ENCODE data around the gene MAPK4. TPM values are rescaled to one million over a fixed set of nuclear protein-coding genes. Genes with fewer than 3 reads are reported as not detected.

The MAPK4 gene
- total and polyA plus RNA-seq, 7 donors, result 0.60 to 16.1 (median 8.8) TPM; not detected in 1

- WGBS, 2 donors, result 85 to 90% methylated on average over 3 of the region's 3 CpGs
- DNase-seq, result no peak
- H3K27ac ChIP-seq, result no peak overlapping the region
- no peaks in the 10 kb centered on the region for H3K4me1 ChIP-seq
- TF ChIP-seq POLR2AphosphoS5 (IDR thresholded peaks at IDR 0.05) (no peak), CTCF (IDR thresholded peaks at IDR 0.05) (no peak), POLR2A (IDR thresholded peaks at IDR 0.05) (no peak), EP300 (IDR thresholded peaks at IDR 0.05) (no peak)
- H3K4me3 ChIP-seq, result no peak overlapping the region
- H3K27me3 ChIP-seq, result no peaks in the 10 kb centered on the region
- no peaks in the 10 kb centered on the region for H3K36me3 ChIP-seq
- intact Hi-C loops (cut with DNase I), result no loop called here
- no peaks in the 10 kb centered on the region for H3K9me3 ChIP-seq
These were observed 111.5 kb downstream of the MAPK4 start for GRCh38 chr18:50671376-50671775.

GRCh38 chr18:50674307-50674980 lies 114.6 kb downstream of the MAPK4 start:
- no peak for DNase-seq
- no peak overlapping the region for H3K27ac ChIP-seq
- H3K4me3 ChIP-seq, result no peak overlapping the region
- H3K36me3 ChIP-seq, result no peaks in the 10 kb centered on the region
- intact Hi-C loops (cut with DNase I), result no loop called here
- no peaks in the 10 kb centered on the region for H3K27me3 ChIP-seq
- no peak for TF ChIP-seq POLR2AphosphoS5 (IDR thresholded peaks at IDR 0.05)
- no peak for TF ChIP-seq POLR2A (IDR thresholded peaks at IDR 0.05)
- TF ChIP-seq EP300 (IDR thresholded peaks at IDR 0.05), result no peak
- TF ChIP-seq CTCF (IDR thresholded peaks at IDR 0.05), result no peak
- H3K9me3 ChIP-seq, result no peaks in the 10 kb centered on the region
- H3K4me1 ChIP-seq, result no peaks in the 10 kb centered on the region
- 76 to 79% methylated on average over 10 of the region's 10 CpGs for WGBS, 2 donors

GRCh38 chr18:50675043-50675442 lies 115.2 kb downstream of the MAPK4 start:
- DNase-seq, result no peak
- intact Hi-C loops (cut with DNase I), result no loop called here

GRCh38 chr18:50678651-50679050 lies 118.8 kb downstream of the MAPK4 start:
- H3K27me3 ChIP-seq, result no peaks in the 10 kb centered on the region
- intact Hi-C loops (cut with DNase I), result no loop called here
- DNase-seq, result no peak
- no peaks in the 10 kb centered on the region for H3K36me3 ChIP-seq
- TF ChIP-seq POLR2A (IDR thresholded peaks at IDR 0.05), result no peak
- no peak for TF ChIP-seq POLR2AphosphoS5 (IDR thresholded peaks at IDR 0.05)
- TF ChIP-seq CTCF (IDR thresholded peaks at IDR 0.05), result no peak
- no peaks in the 10 kb centered on the region for H3K9me3 ChIP-seq
- no peak overlapping the region for H3K27ac ChIP-seq
- 92 to 93% methylated on average over 6 of the region's 6 CpGs for WGBS, 2 donors
- no peak overlapping the region for H3K4me3 ChIP-seq
- no peaks in the 10 kb centered on the region for H3K4me1 ChIP-seq

More at GRCh38 chr18:50675043-50675442, 115.2 kb downstream of the MAPK4 start:
- no peaks in the 10 kb centered on the region for H3K36me3 ChIP-seq
- TF ChIP-seq EP300 (IDR thresholded peaks at IDR 0.05), result no peak
- no peak for TF ChIP-seq POLR2AphosphoS5 (IDR thresholded peaks at IDR 0.05)
- no peak for TF ChIP-seq CTCF (IDR thresholded peaks at IDR 0.05)
- TF ChIP-seq POLR2A (IDR thresholded peaks at IDR 0.05), result no peak
- no peaks in the 10 kb centered on the region for H3K4me1 ChIP-seq
- no peaks in the 10 kb centered on the region for H3K27me3 ChIP-seq
- H3K4me3 ChIP-seq, result no peak overlapping the region
- H3K9me3 ChIP-seq, result no peaks in the 10 kb centered on the region
- no peak overlapping the region for H3K27ac ChIP-seq
- WGBS, 2 donors, result 92 to 93% methylated on average over 6 of the region's 6 CpGs

- TF ChIP-seq POLR2AphosphoS5 (IDR thresholded peaks at IDR 0.05) (no peak), EP300 (IDR thresholded peaks at IDR 0.05) (no peak), POLR2A (IDR thresholded peaks at IDR 0.05) (no peak), CTCF (IDR thresholded peaks at IDR 0.05) (no peak)
- WGBS, 2 donors, result 87 to 89% methylated on average over 5 of the region's 5 CpGs
- H3K36me3 ChIP-seq, result no peaks in the 10 kb centered on the region
- H3K9me3 ChIP-seq, result no peaks in the 10 kb centered on the region
- no peak overlapping the region for H3K27ac ChIP-seq
- intact Hi-C loops (cut with DNase I), result no loop called here
- no peaks in the 10 kb centered on the region for H3K27me3 ChIP-seq
- H3K4me3 ChIP-seq, result no peak overlapping the region
- no peak for DNase-seq
- H3K4me1 ChIP-seq, result no peaks in the 10 kb centered on the region
These were observed 119.2 kb downstream of the MAPK4 start for GRCh38 chr18:50679056-50679455.

Data from sigmoid colon (tissue), 7 donors.